NCI-H526 treated with DMSO at 0.1 percent for 48 hours (cell line): ENCODE measurements around the gene OAF.
"Not testable (repeated sequence)": the region's sequence is repeated elsewhere in the genome, so short reads cannot be mapped to it uniquely, and the experiment has no call there.

ENCODE experiments used
- DNase-seq: peaks from one replicate; lab custom pipeline; 2025; lab: John Stamatoyannopoulos, UW

Gene OAF

DNA sequence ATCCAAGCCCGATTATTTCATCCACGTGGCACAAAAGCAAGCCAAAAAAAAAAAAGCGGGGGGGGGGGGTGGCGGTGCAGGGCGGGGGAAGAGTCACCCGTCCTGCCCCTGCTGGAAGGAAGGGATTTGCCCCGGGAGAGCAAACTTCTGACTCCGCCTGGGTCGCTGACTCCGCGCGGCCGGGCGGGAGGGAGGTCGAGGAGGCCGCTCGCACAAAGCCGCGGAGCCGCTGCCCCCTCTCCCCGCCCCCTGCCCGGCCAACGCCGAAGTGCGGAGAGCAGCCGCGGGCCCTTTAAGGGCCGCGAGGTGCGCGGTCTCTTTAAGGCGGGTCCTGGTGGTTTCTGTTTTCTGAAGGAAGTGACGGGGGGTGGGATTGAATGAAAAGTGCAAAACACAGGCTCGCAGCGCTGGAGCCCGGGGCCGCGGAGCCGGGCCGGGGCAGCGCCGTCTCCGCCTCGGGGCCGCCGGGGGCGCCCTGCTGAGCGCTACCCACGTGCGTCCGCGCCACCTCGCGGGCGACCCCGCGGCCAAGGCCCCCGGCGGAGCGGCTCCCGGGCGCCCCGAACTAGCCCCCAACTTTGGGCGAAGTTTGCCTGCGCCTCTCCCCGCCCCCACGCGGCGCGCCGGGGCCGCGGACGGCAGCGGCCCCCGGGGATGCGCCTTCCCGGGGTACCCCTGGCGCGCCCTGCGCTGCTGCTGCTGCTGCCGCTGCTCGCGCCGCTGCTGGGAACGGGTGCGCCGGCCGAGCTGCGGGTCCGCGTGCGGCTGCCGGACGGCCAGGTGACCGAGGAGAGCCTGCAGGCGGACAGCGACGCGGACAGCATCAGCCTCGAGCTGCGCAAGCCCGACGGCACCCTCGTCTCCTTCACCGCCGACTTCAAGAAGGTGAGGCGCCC lies at the start of gene OAF:
OAF (plus strand) TSS at position 407 of the 896 bp plus-strand sequence; CDS start at position 655, 248 bp downstream.
- peak; percentile 80 for DNase-seq

DNA sequence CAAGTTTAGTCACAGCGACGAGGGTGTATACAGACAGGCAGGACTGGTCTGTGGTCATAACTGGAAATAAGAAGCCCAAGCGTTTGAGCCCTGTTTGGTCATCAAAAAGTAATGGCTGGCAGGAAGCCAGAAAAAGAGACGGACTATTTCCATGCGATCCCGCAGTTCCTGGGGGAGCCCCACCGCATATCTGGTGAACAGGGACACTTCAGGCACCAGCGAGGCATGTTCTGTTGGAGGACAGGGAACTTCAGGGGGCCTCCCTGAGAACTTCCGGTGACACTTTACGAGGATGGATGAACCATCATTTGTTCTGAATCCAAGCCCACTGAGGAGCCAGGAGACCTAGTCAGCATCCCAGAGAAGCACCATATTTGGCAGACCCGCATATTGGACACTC lies 43.2 kb upstream of the OAF start:
- no peak for DNase-seq

DNA sequence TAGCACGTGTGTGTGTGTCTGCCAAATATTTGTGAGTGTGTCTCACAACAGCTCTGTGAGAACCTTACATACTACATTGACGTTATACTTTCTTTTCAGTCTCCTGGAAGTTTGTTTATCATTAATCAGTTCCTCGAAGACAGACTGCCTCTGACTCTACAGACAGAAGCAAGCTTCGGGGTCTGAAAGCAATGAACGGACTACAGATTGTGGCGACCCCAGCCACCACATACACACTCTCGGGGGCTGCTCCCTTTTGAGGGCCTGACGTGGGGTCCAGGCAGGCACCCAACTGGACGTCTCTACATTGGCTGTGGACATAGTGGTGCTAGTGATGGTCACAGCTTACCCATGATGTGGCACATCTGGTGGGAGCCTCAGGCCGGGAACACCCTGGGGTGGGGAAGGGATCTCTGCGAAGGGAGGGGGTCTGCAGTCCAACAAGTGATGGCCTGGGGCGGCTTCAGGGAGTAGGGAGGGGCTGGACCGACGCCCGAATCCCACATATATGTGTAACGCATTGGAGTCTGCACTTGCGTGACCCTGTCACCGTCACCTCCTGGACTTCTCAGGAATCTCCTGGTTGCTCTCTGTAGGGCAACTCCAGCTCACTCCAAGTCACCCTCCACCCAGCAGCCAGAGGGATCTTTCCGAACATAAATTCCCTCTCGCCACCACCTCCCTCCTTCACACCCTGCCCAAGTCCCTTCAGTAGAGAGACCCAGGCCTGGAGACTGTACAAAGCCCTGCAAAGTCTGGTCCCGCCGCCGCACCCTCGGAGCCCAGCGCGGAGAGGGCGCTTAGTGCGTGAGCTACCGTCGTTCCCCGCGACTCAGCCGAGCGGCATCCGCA lies 42.5 kb upstream of the OAF start:
- DNase-seq, result no peak

DNA sequence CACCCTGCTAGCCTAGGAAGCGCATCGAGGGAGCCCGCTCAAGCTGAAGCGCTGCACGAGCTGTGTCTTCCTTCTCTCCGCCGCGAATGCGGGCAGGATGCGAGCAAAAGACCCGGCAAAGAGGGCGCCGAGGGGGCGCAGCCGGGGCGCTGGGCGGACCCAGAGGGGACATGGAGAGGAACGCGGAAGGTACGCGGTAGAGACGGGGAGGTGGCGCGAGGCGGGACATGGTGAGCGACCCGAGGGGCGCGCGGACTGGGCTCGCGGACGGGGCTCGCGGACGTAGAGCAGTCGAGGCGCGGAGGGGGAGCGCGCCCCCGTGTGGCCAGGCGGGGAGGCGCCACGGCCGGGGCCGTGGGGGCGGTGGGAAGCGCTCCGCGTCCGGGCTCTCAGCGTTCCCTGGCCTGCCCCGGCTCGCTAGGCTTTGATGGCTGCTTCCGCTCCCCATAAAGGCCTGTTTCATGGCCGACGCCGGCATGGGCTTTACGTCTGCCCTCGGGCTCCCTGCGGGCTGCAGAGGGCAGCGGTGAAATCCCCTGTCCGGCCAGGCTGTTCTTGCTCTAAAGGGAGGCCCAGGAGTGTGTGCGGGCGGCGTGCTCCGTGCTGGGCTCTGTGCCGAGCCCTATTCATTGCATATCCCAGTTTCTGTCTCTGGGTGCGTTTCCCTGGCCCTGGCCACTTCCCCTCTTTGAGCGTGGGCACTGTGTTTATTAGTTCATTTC lies 41.7 kb upstream of the OAF start:
- DNase-seq, result peak; percentile 90

DNA sequence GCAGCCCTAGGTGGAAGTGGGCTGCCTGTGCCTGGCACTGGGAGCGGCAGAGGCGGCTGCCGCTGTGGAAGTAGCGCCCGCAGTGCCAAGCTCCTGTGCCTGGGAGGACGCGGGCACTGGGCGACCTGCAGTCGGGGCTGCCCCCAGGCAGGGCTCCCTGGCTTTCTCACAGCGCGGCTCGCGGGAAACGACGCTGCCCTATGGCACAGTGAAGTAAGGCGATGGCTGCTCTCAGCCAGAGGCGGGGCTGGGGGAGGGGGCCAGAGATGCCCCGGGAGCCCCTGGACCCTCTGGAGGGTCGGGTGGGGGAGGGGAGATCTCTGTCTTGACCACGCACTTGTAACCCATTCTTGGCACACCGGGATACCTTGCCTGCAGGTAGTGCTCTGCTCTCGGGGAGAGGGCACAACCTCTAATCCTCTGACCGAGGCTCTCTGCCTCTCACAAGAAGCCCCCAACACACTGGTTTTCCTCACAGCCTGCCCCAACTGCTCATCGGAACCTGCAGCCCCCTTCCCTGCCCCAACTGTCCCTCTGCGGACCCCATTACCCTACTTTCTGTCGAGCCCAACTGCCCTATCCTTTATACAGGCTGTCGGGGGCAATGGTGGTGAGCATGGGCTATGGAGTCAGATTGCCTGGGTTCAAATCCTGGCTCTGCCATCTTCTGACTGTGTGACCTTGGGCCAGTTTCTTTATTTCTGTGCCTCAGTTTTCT lies 40.7 kb upstream of the OAF start:
- no peak for DNase-seq

DNA sequence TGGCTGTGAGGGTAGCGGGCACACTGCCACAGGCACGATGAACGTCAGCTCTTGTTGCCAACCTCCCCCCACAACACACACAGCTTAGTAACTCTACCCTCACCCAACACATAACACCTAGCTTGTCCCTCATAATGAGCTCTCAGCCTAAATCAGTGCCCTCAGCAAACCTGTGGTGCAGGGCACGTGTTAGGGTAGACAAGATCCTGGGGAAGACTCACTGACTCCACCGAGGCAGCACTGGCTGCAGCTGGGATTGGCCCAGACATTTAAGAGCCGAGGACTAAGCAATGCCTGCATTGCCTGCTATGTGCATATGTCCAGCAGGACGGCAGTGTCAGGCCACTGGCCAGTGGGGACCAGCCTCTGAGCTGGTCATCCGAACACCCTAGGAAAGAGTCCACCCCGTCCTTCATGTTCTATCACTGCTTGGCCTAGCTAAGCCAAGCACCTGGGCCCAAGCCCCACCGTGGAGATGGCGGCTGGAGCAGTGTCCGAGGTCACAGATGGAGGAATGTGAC lies 40.0 kb upstream of the OAF start:
- DNase-seq, result no peak

DNA sequence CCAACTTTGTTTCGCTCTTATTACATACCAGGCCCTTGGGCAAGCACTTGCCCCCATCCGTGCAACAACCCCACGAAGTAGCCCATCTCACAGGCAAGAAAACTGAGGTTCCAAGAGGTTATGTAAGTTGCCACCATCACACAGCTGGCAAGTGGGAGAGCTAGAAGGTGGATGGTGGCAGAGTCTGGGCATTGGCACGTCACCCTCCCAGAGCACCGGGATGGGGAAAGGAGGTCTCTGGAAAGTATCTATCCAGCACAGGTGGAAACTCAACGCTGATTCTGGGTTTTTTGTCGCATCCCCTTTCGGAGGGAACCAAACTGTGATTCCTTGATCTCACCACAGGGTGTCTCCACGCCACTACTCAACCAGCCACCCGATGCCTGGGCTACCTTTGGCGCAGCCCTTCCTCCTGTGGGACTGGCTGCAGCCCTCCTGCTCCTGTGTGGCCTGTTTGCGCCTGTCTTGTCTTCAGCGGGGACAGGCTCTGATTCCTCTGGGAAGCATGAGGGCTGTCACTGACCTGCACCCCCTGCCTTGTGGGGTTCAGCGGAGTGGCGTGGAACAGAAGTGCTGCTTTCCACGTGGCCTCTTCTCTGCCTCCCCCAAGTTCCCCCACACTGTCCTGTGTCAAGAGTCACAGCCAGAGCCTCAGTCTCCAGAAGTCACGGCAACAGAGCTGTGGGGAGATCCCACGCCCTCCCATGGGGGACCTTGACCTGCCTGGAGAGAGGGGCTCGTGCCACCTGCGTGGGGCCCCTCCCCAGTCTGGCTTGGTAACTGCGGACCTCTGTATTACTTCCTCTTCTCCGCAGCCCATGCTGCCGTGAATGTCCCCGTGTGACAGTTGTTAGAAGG lies 38.5 kb upstream of the OAF start:
- DNase-seq, result peak; percentile 77

DNA sequence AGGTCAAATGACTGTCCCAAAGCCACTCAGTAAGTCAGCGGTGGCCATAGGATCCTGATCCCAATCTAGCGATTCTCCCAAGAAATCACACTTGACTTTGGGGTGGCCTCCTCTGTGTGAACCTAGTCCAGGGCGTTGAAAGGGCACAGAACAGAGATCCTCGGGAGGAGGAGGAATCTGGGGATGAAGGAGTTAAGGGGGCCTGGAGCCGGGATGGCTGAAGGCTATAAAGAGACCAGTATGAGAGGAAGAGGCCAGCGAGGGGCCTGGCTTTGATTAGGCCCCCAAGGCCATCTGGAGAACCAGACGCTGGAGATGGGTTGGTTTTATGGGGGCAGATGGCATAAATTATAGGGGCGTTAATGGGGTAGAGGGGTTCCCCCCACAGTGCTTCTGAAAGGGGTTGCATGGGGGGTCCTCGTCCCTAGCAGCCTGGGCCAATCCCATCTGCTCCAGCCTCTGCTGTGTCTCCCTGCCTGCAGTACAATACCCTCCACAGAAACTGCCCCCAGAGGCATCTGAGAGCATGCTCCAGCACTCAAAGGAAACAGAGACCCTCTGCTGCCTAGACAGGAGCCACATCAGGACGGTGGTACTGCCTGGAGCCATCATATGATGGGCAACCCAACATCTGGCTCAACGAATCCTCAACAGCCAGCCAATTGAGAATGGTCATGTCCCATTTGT lies 37.7 kb upstream of the OAF start:
- DNase-seq, result no peak

DNA sequence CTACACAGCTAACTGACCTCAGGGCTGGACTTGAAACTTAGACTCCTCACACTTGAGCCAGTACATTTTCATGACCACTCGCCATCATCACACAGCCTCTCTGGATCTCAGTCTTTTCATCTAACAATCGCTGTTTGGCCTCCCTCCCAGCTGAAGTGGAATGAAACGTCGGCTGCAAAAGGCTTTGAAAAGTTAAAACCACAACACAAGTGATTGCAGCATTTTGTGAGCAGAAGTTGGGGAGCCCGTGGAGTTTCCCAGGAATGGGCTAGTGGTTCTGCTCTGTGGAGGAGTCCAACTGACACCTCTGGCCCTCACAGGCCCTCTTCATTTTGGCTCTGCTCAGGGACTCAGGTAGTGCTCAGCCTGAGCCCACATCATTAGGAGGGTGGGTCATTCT lies 37.0 kb upstream of the OAF start:
- DNase-seq, result no peak

DNA sequence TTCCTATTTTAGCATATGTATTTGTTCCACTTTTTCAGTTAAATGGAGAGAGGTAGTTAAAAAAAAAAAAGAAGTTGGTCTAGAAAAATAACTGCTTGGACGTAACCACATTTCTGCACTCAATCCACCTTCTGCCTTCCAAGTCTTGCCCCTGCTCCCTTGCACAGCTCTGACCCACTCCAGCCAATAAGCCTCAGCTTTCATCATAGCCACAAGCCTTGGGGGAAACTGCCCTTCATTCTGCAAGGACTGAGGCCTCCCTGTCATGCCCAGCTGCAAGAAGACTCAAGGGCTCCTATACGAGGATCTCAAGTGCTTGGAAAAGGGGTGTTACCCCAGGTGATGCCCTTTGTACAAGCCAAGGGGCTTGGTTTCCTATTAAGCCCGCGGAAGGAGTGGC lies 36.0 kb upstream of the OAF start:
- no peak for DNase-seq

DNA sequence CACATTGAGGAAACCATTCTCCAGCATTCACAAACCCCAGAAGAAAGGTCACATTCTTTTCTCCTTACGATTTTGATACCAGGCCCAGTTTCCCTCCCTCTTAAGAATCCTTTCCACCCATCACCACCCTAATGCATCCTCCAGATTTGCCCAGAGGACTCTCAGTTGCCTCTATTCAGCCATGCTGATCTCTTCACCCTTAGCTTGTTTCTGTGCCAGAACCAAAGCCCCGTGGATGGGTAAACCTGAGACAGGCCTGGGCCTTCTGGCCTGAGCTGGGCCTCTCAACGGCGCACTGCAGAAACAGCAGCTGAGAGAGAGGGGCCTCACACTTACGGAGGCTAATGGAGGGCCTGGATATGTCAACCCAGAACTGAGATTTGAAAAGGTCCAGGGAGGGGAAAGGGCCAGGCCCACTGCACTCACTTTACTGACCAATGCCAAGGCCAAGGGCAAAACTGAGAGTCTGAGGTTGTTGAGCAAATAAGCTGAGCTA lies 32.2 kb upstream of the OAF start:
- DNase-seq, result no peak

DNA sequence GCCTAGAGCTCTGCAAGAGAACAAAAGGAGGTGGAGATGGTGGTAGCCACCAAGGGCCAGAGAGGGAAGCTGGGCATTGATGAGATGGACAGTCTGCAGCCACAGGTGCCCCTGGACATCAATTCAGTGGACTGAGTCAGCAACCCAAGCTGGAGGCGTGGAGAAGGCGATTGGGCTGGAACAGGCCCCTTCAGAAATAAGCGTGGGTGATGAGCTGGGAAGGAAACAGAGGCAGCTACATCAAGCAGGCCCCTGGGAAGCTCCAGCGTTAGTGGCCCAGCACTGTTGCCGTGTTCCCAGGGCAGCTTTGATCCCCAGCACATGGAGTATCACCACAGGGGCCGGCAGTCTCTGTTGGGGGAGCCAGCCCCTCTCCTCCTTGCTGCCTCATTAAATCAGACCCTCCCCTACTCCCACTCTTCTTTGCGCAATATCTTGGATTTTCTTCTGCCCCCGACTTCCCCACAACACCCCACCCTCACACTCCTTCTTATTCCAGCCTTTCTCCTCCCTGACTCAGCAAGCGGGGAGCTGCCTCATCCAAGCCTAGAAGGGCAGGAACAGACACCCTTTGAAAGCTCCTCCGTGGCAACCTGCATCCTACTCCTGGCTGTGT lies 31.7 kb upstream of the OAF start:
- no peak for DNase-seq

DNA sequence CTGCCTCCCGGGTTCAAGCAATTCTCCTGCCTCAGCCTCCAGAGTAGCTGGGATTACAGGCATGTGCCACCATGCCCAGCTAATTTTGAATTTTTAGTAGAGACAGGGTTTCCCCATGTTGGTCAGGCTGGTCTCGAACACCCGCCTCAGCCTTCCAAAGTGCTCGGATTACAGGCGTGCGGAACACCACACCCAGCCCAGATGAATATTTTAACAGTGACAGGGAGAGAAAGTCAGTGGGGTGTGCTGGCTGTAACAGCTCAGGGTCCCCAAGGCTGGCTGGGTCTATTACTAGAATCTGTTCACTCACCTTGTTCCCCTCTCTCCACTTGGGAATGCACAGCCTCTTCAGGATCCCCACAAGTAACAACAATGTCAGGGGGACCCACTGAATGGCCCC lies 30.8 kb upstream of the OAF start:
- not testable (repeated sequence) for DNase-seq

DNA sequence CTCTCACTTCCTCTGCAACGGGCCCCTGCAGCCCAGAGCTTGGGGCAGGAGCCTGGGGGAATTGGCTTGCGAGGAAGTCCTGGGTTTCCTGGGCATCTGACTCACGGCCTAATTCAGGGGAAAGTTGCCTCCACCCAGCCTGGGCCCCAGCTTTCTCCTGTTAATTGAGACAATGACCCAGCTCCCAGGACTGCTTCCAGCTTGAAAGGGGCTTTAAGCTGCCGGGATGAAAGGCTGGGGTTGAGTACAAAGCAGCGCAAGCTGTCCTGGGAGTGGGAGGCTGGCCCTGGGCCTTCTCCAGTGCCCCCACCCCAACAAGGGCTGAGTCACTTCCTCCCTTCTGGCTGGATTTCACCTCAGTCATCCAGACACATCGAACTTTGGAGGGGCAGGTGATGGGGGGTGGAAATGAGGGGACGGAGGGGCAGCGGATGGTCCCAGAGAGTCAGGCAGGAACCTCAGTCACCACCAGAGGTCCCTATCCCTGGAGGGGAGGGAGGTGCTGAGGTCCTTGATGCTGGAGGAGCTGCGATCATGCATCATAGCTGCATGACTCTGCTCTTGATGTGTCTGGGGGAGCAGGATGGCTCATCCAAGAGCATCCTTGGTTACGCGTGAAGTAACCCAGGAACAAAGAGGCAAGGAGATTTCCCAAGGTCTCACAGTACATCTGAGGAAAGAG lies 30.1 kb upstream of the OAF start:
- no peak for DNase-seq

DNA sequence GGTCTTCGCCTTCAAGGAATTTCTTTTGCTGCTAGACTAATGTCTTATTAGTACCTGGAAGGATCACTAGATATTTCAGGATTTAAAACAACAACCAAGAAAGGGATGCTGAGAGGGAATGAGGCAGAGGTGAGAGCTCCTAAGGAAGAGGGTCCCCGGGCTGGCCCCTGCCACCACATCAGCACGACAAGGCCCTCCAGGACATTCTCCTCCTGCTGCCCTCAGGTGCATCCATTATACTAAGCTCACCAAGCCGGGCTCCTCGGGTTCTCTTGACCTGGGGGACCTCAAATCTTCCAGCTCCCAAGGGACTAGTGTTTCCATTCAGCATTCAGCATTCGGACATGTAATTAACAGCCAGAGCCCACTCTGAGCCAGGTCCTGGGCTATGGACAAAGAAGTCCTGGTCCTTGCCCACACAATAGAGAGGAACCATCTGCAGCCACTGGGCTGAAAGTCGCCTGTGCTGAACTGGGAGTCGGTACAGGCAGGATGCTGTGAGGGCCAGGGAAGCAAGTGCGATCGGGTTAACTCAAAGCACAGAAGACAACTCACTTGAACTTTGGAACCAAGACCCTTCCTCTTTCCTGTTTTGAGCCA lies 29.4 kb upstream of the OAF start:
- no peak for DNase-seq

DNA sequence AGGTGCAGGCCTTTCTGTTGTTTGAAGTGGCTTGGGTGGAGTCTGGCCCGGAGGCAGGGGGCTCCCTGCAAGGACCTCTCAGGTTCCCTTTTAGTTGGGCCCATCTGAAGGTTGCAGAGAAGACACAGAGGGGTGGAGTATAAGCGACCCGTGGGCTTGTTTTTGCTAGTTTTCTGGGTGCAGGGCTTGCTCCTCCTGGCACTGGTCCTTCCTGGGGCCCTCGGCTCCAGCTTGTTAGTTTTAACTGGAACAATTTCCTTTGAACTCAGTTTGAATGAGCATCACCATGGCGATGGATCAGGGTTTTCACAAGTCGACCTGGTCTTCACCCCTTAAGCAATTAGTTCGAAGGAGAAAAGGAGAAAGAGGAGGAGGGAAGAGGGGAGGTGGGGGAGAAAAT lies 28.5 kb upstream of the OAF start:
- no peak for DNase-seq

DNA sequence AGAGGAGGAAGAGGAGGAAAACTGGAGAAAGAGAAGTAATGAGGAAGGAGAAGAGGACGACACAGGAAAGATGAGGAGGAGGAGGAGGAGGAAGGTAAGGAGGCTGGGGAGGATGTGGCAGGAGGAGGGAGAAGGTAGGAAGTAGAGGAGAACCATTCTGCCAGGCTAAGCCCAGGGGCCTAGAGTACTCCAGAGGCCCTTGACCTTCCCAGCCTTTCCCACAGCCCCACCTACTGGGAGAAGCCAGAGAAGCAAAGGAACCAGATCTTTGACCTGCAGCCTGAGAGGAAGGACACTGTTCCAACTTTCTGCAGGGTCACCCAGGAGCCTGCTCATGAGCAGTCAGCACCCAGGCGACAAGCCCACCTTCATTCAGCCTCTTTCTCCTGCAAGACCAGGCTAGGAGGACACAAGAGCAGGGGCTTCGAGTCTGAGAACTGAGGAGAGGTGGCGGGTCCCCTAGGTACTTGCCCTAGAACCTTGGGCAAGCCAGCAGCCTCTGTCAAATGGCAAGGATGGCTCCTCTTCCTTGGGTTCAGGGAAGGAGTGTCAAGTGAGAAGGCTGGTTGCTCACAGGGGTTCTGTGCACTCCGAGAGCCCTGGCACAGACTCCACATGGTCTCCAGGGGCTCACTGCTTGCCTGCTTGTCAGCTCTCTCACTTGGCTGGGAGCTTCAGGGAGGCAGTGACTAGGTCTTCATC lies 27.9 kb upstream of the OAF start:
- DNase-seq, result peak; percentile 20

DNA sequence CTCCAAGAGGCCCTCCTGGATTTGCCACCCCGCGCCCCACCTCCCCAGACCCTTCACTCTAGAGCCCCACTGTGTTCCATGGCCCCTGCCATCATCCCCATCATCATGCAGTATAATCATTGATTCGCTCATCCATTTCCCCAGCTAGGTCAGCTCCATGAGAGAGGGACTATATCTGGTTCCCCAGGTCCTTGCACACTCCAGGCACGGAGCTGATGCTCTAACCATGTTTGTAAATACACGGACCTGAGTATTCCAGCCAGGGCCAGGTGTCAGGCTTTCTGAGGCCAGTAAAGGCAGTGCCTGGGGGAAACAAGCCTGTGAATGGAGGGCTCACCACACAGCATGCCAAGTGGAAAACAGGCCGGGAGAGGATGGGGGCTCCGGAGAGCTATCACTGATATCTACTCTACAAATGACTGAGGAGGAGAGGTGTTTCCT lies 27.1 kb upstream of the OAF start:
- DNase-seq, result no peak
